KMS-11 (cell line): Measurements from ENCODE around the gene CPSF6.

ENCODE experiments used
- H2AFZ ChIP-seq: fragments of 200-600 bp; sonication (generic); 2 replicates; pipeline ENCODE4 v1.6.1; 2016; ENCODE audit warnings: antibody characterized with exemption, mixed run types, low read depth
- H3K27ac ChIP-seq: fragments of 200-600 bp; sonication (generic); 2 replicates; pipeline ENCODE4 v1.6.1; 2016; ENCODE audit warnings: mild to moderate bottlenecking, mixed run types
- H3K27me3 ChIP-seq: fragments of 200-600 bp; sonication (generic); 2 replicates; pipeline ENCODE4 v1.6.1; 2017; ENCODE audit warnings: mild to moderate bottlenecking, low read depth, mixed run types, moderate library complexity; ENCODE audit not compliant: insufficient read depth
- H3K36me3 ChIP-seq: fragments of 200-600 bp; sonication (generic); 2 replicates; pipeline ENCODE4 v1.6.1; 2017; ENCODE audit warnings: mild to moderate bottlenecking, mixed run types; ENCODE audit not compliant: insufficient read depth
- H3K4me1 ChIP-seq: fragments of 200-600 bp; sonication (generic); 2 replicates; pipeline ENCODE4 v1.6.1; 2016; ENCODE audit warnings: mild to moderate bottlenecking, low read depth, mixed run types; ENCODE audit not compliant: poor library complexity, severe bottlenecking
- H3K4me2 ChIP-seq: fragments of 200-600 bp; sonication (generic); 2 replicates; pipeline ENCODE4 v1.7.0; 2016; ENCODE audit warnings: mild to moderate bottlenecking, mixed run types
- H3K4me3 ChIP-seq: fragments of 200-600 bp; sonication (generic); IDR thresholded peaks from 2 replicates; pipeline ENCODE4 v1.6.1; 2017; ENCODE audit warnings: low read depth, low read length, mixed read lengths; ENCODE audit not compliant: insufficient read depth
- H3K79me2 ChIP-seq: fragments of 200-600 bp; sonication (generic); 2 replicates; pipeline ENCODE4 v1.6.1; 2016; ENCODE audit warnings: low read depth, mixed run types; ENCODE audit not compliant: insufficient read depth
- H3K9ac ChIP-seq: fragments of 200-600 bp; sonication (generic); 2 replicates; pipeline ENCODE4 v1.6.1; 2016; ENCODE audit warnings: mild to moderate bottlenecking, mixed run types
- H4K20me1 ChIP-seq: fragments of 200-600 bp; sonication (generic); 2 replicates; pipeline ENCODE4 v1.6.1; 2016; ENCODE audit warnings: mild to moderate bottlenecking, mixed run types; ENCODE audit not compliant: insufficient read depth
- TF ChIP-seq, protein P1 (sequence below): fragments of 200-600 bp; sonication (generic); conservative IDR thresholded peaks from 2 replicates; pipeline ENCODE4 v1.6.1; 2017; ENCODE audit warnings: low read depth, mild to moderate bottlenecking, antibody characterized with exemption, low read length, moderate library complexity, mixed read lengths

Gene CPSF6

GRCh38 chr12:69231479-69231878 lies 7.9 kb upstream of the CPSF6 start:
- TF ChIP-seq, protein P1, sequence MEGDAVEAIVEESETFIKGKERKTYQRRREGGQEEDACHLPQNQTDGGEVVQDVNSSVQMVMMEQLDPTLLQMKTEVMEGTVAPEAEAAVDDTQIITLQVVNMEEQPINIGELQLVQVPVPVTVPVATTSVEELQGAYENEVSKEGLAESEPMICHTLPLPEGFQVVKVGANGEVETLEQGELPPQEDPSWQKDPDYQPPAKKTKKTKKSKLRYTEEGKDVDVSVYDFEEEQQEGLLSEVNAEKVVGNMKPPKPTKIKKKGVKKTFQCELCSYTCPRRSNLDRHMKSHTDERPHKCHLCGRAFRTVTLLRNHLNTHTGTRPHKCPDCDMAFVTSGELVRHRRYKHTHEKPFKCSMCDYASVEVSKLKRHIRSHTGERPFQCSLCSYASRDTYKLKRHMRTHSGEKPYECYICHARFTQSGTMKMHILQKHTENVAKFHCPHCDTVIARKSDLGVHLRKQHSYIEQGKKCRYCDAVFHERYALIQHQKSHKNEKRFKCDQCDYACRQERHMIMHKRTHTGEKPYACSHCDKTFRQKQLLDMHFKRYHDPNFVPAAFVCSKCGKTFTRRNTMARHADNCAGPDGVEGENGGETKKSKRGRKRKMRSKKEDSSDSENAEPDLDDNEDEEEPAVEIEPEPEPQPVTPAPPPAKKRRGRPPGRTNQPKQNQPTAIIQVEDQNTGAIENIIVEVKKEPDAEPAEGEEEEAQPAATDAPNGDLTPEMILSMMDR, result no peak
- Histone ChIP-seq H3K27me3 (no peaks in the 10 kb centered on the region), H2AFZ (no peak overlapping the region), H3K4me1 (no peaks in the 10 kb centered on the region), H3K4me2 (no peak overlapping the region), H3K36me3 (no peaks in the 10 kb centered on the region), H4K20me1 (no peaks in the 10 kb centered on the region), H3K27ac (no peak overlapping the region), H3K4me3 (no peak overlapping the region), H3K9ac (no peak overlapping the region), H3K79me2 (no peaks in the 10 kb centered on the region)

DNA sequence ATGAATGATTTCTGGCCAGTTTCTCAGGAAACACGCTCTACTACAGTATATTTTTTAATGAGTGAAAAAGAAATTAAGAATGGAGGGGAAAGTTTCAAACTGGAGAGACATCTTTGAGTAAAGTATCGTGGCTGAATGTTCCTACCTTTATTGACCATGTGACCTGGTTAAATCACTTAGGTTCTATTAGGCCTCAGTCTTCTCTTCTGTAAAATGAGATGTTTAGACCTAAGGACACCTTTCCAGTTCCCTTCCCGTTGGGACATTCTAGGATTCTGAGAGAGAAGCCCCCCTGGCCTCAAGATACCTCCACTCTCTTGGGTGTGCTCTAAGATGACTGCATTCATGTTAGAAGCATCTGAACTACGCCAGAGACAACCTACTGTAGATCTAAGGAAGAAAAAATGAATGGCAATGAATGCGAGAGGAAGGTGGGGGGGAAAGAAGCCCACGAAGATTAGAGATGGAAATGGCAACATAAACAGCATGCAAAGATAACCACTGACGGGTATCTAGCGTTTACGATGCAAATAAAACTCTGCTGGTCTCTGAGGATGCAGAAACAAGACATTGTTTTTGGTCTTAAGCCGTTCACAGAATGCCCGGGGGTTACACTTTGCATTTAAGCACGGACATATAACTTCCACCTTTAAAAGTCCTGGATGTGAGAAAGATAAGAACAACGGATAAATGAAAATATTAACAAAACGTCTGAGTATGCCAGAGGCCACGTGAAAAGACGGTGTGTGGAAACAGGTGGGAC lies 599 bp upstream of the CPSF6 start:
- H3K4me3 ChIP-seq, result no peak overlapping the region
- peaks cover 40% of the 10 kb centered on the region for H3K79me2 ChIP-seq
- H2AFZ ChIP-seq, result peak overlapping the region; percentile 99
- peak overlapping the region; percentile 96; the same call in 1 of the 2 replicates for H3K9ac ChIP-seq
- H3K4me1 ChIP-seq, result peaks cover 44% of the 10 kb centered on the region
- H3K4me2 ChIP-seq, result peak overlapping the region; percentile 92
- peaks cover 31% of the 10 kb centered on the region for H4K20me1 ChIP-seq
- H3K27ac ChIP-seq, result peak overlapping the region; percentile 94
- no peaks in the 10 kb centered on the region for H3K36me3 ChIP-seq
- TF ChIP-seq, protein P1, result no peak
- no peaks in the 10 kb centered on the region for H3K27me3 ChIP-seq

- TF ChIP-seq, protein P1, result no peak
- Histone ChIP-seq H3K9ac (peak overlapping the region; percentile 96), H3K27me3 (no peaks in the 10 kb centered on the region), H3K36me3 (no peaks in the 10 kb centered on the region), H3K4me2 (peak overlapping the region; percentile 44), H2AFZ (peak overlapping the region; percentile 99), H3K27ac (peak overlapping the region; percentile 94), H4K20me1 (peaks cover 44% of the 10 kb centered on the region), H3K4me3 (no peak overlapping the region), H3K79me2 (peaks cover 53% of the 10 kb centered on the region), H3K4me1 (peaks cover 52% of the 10 kb centered on the region)
Measured at GRCh38 chr12:69239922-69240630, 707 bp downstream of the CPSF6 start.

- TF ChIP-seq, protein P1, result no peak
- Histone ChIP-seq H3K27ac (peak overlapping the region; percentile 94), H3K36me3 (no peaks in the 10 kb centered on the region), H2AFZ (no peak overlapping the region), H3K4me1 (peaks cover 57% of the 10 kb centered on the region), H3K79me2 (peaks cover 58% of the 10 kb centered on the region), H3K9ac (peak overlapping the region; percentile 96), H3K4me3 (no peak overlapping the region), H3K4me2 (peak overlapping the region; percentile 44), H4K20me1 (peaks cover 50% of the 10 kb centered on the region), H3K27me3 (no peaks in the 10 kb centered on the region)
Measured at GRCh38 chr12:69240631-69240995, 1.2 kb downstream of the CPSF6 start.
